Erythroblast (primary cell): ENCODE data around the gene DHX32.

ENCODE experiments used
- DNase-seq, 2 experiments: peaks; one replicate each; lab custom pipeline; 2025; lab: John Stamatoyannopoulos, UW
- GATA1 ChIP-seq: IDR thresholded peaks from 2 replicates; pipeline ENCODE4 v1.6.1; 2011; ENCODE audit warnings: low read depth, mild to moderate bottlenecking, control low read depth, low read length, moderate library complexity
- POLR2A ChIP-seq: IDR thresholded peaks from 2 replicates; pipeline ENCODE4 v1.6.1; 2011; ENCODE audit warnings: mild to moderate bottlenecking, low read length

Gene DHX32

GRCh38 chr10:125840406-125840805, 40.7 kb downstream of the DHX32 start:
- TF ChIP-seq POLR2A (no peak), GATA1 (no peak)
- DNase-seq = no peak

- TF ChIP-seq POLR2A (no peak), GATA1 (no peak)
- no peak for DNase-seq
Observed at GRCh38 chr10:125838802-125839575, 42.1 kb downstream of the DHX32 start.

GRCh38 chr10:125836746-125837145, 44.3 kb downstream of the DHX32 start:
- no peak for TF ChIP-seq POLR2A
- no peak for TF ChIP-seq GATA1
- DNase-seq = no peak

GRCh38 chr10:125828311-125828710, 52.8 kb downstream of the DHX32 start:
- DNase-seq = peak in 1 of 2 experiments; percentile 53
- TF ChIP-seq POLR2A = no peak
- no peak for TF ChIP-seq GATA1

GRCh38 chr10:125827133-125827532, 54.0 kb downstream of the DHX32 start:
- no peak for TF ChIP-seq GATA1
- no peak for TF ChIP-seq POLR2A
- DNase-seq = no peak

- peak in 1 of 2 experiments; percentile 34 for DNase-seq
- TF ChIP-seq GATA1 (no peak), POLR2A (no peak)
Observed at GRCh38 chr10:125824736-125825135, 56.4 kb downstream of the DHX32 start.

GRCh38 chr10:125823663-125824251, 57.3 kb downstream of the DHX32 start:
- TF ChIP-seq POLR2A = no peak
- no peak for TF ChIP-seq GATA1
- DNase-seq = peak; percentile 43 to 65

GRCh38 chr10:125822878-125823662, 58.0 kb downstream of the DHX32 start, which contains the start of the genes BCCIP and UROS:
TSS of gene BCCIP (plus strand) at chr10:125823546. CDS start at chr10:125823558, 12 bp downstream.
TSS of gene UROS (minus strand) at chr10:125823258. CDS start at chr10:125816499, 6,759 bp downstream.
- TF ChIP-seq POLR2A (peak; percentile 84), GATA1 (no peak)
- peak; percentile 95 to 99 for DNase-seq

- DNase-seq = peak; percentile 48 to 53
- TF ChIP-seq GATA1 (no peak), POLR2A (no peak)
Observed at GRCh38 chr10:125820701-125821100, 60.4 kb downstream of the DHX32 start.

- no peak for TF ChIP-seq GATA1
- no peak for TF ChIP-seq POLR2A
- peak; percentile 56 to 68 for DNase-seq
Observed at GRCh38 chr10:125817337-125817946, 63.6 kb downstream of the DHX32 start.

GRCh38 chr10:125816548-125816947, 64.5 kb downstream of the DHX32 start:
- peak; percentile 91 to 98 for DNase-seq
- peak; percentile 75 for TF ChIP-seq GATA1
- TF ChIP-seq POLR2A = peak; percentile 91

GRCh38 chr10:125815764-125816163, 65.3 kb downstream of the DHX32 start:
- TF ChIP-seq GATA1 (no peak), POLR2A (no peak)
- peak; percentile 81 to 85 for DNase-seq

- TF ChIP-seq GATA1 (no peak), POLR2A (no peak)
Observed at GRCh38 chr10:125812128-125812750, 68.9 kb downstream of the DHX32 start.

More at GRCh38 chr10:125812128-125812750, 68.9 kb downstream of the DHX32 start:
- DNase-seq = peak; percentile 14 to 37
